Vagina (tissue), 2 donors: ENCODE results near the gene ZNF804B. TPM values are rescaled to one million over a fixed set of nuclear protein-coding genes. Genes with fewer than 3 reads are reported as not detected.

Source experiments
- DNase-seq, 2 donors: peaks; one replicate each; pipeline ENCODE4 v3.0.0-alpha.2; 2017; ENCODE audit errors: extremely low spot score in 2 of 2
- H3K27ac ChIP-seq: fragments of 200-600 bp; sonication (generic); one replicate; pipeline ENCODE4 v1.5.1; 2019
- H3K27me3 ChIP-seq: fragments of 200-600 bp; sonication (generic); one replicate; pipeline ENCODE4 v1.5.1; 2019
- H3K36me3 ChIP-seq, 2 donors: fragments of 200-600 bp; sonication (generic); one replicate each; pipeline ENCODE4 v1.5.1; 2017 to 2019
- H3K4me1 ChIP-seq: fragments of 200-600 bp; sonication (generic); one replicate; pipeline ENCODE4 v1.5.1; 2019
- H3K4me3 ChIP-seq, 2 donors: fragments of 200-600 bp; sonication (generic); 1 replicate in 1 of 2; 2 replicates in 1 of 2; pipeline ENCODE4 v1.5.1; 2016 to 2019
- H3K9me3 ChIP-seq: fragments of 200-600 bp; sonication (generic); one replicate; pipeline ENCODE4 v1.5.1; 2019
- POLR2A ChIP-seq, 2 donors: fragments of 450-650 bp; IDR thresholded peaks; one replicate each; pipeline ENCODE4 v1.6.1; 2017; ENCODE audit warnings: antibody characterized with exemption in 2 of 2, mild to moderate bottlenecking in 2 of 2, moderate library complexity in 2 of 2
- POLR2AphosphoS5 ChIP-seq, 2 donors: sonication (generic); formaldehyde crosslinking; IDR thresholded peaks; one replicate each; pipeline ENCODE4 v1.9.0; 2017; ENCODE audit warnings: antibody characterized with exemption in 2 of 2, mild to moderate bottlenecking in 2 of 2, low read depth in 1 of 2; ENCODE audit not compliant: insufficient read depth in 1 of 2
- intact Hi-C: fragments of 100-400 bp; cut with DNase I; formaldehyde crosslinking; loops from one replicate; pipeline ENCODE4 v1.15.1; 2023
- total RNA-seq: library from RNA; depleted of rRNA; stranded (reverse); fragments of >200 nt; gene quantifications from one replicate; pipeline ENCODE4 v1.2.3, GENCODE V29; 2016
- TF ChIP-seq, protein P1 (sequence below), 3 experiments: fragments of 450-650 bp in 2 of 3; fragments of 200-600 bp in 1 of 3; sonication (generic) in 1 of 3; IDR thresholded peaks; one replicate each; pipeline ENCODE4 v1.5.1; 2017 to 2019; ENCODE audit warnings: antibody characterized with exemption in 3 of 3, mild to moderate bottlenecking in 2 of 3, moderate library complexity in 2 of 3

The ZNF804B gene
- total RNA-seq, 1 donor from 2014 or later, result not detected

DNA sequence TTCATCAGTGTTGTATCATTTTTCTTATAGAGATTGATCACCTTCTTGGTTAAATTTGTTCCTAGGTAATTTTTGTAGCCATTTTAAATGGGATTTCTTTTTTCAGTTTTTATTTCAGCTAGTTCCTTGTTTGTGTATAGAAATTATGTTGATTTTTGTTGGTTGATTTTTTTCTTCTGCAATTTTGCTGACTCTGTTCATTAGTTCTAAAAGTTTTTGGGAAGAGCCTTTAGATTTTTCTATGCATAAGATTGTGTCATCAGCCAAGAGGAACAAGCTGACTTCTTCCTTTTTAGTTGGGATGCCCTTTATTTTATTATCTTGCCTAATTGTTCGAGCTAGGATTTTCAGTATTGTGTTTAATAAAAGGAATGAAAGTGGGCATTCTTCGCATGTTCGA, 258.2 kb downstream of the ZNF804B start:
- TF ChIP-seq POLR2A (IDR thresholded peaks at IDR 0.05) (no peak), POLR2AphosphoS5 (IDR thresholded peaks at IDR 0.05; ENCODE audit: insufficient read depth in 1 of 2, low read depth in 1 of 2) (no peak)
- TF ChIP-seq, protein P1, sequence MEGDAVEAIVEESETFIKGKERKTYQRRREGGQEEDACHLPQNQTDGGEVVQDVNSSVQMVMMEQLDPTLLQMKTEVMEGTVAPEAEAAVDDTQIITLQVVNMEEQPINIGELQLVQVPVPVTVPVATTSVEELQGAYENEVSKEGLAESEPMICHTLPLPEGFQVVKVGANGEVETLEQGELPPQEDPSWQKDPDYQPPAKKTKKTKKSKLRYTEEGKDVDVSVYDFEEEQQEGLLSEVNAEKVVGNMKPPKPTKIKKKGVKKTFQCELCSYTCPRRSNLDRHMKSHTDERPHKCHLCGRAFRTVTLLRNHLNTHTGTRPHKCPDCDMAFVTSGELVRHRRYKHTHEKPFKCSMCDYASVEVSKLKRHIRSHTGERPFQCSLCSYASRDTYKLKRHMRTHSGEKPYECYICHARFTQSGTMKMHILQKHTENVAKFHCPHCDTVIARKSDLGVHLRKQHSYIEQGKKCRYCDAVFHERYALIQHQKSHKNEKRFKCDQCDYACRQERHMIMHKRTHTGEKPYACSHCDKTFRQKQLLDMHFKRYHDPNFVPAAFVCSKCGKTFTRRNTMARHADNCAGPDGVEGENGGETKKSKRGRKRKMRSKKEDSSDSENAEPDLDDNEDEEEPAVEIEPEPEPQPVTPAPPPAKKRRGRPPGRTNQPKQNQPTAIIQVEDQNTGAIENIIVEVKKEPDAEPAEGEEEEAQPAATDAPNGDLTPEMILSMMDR (IDR thresholded peaks at IDR 0.05), result no peak
- no peaks in the 10 kb centered on the region for H3K27me3 ChIP-seq
- H3K9me3 ChIP-seq, result no peaks in the 10 kb centered on the region
- no peak overlapping the region for H3K27ac ChIP-seq
- no peaks in the 10 kb centered on the region for H3K4me1 ChIP-seq
- H3K36me3 ChIP-seq, result no peaks in the 10 kb centered on the region
- H3K4me3 ChIP-seq, result no peak overlapping the region
- no peak for DNase-seq
- intact Hi-C loops, result no loop called here

DNA sequence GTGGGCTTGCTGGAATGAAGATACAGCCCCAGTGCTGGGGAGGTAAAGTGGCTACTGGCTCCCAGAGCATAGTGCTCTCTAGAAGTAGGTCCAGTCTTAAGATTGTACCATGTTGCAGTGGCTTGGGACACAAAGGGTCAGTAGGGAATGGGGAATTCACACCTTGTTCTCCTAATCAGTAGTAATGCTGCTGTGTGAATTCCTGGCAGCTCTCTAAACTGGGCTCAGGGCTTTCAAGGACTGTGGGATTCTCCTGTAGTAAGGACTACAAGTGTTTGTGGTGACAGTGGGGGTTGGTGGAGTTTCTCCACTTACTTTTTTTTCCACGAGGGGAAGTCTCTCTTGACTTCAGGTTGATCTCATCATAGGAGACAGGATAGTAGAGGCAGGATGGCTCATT, 262.2 kb downstream of the ZNF804B start:
- Histone ChIP-seq H3K27me3 (no peaks in the 10 kb centered on the region), H3K27ac (no peak overlapping the region), H3K4me3 (no peak overlapping the region), H3K36me3 (no peaks in the 10 kb centered on the region), H3K4me1 (no peaks in the 10 kb centered on the region), H3K9me3 (no peaks in the 10 kb centered on the region)
- TF ChIP-seq, protein P1 (IDR thresholded peaks at IDR 0.05), result no peak
- TF ChIP-seq POLR2AphosphoS5 (IDR thresholded peaks at IDR 0.05; ENCODE audit: insufficient read depth in 1 of 2, low read depth in 1 of 2) (no peak), POLR2A (IDR thresholded peaks at IDR 0.05) (no peak)
- intact Hi-C loops, result no loop called here
- no peak for DNase-seq

DNA sequence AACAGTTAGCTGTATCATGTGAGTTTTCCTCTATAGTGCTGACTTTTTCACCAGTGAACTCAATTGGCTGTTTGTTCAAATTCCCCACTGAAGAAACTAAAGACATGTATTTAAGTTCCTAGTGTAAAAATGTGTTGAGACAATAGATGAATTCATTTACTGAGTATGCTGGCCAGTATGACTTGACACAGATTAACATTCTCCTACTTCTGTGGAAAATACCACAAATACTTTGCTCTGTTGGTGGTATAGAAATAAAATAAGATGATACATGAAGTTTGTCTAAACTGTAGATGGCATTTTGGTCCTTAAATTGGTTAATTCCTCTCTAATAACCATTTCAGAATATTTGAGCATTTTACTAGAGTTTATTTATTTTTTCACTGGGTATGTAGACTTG, 263.7 kb downstream of the ZNF804B start:
- intact Hi-C loops, result no loop called here
- no peak for TF ChIP-seq POLR2AphosphoS5 (IDR thresholded peaks at IDR 0.05; ENCODE audit: insufficient read depth in 1 of 2, low read depth in 1 of 2)
- TF ChIP-seq, protein P1 (IDR thresholded peaks at IDR 0.05), result no peak
- no peak for TF ChIP-seq POLR2A (IDR thresholded peaks at IDR 0.05)
- Histone ChIP-seq H3K4me1 (peaks cover 5% of the 10 kb centered on the region), H3K9me3 (no peaks in the 10 kb centered on the region), H3K36me3 (no peaks in the 10 kb centered on the region), H3K27ac (no peak overlapping the region), H3K27me3 (no peaks in the 10 kb centered on the region), H3K4me3 (no peak overlapping the region)
- no peak for DNase-seq

- H3K9me3 ChIP-seq, result no peaks in the 10 kb centered on the region
- no peak for DNase-seq
- no peaks in the 10 kb centered on the region for H3K36me3 ChIP-seq
- H3K27me3 ChIP-seq, result no peaks in the 10 kb centered on the region
- no peak overlapping the region for H3K4me3 ChIP-seq
- H3K27ac ChIP-seq, result no peak overlapping the region
- intact Hi-C loops, result no loop called here
- TF ChIP-seq POLR2A (IDR thresholded peaks at IDR 0.05) (no peak), POLR2AphosphoS5 (IDR thresholded peaks at IDR 0.05; ENCODE audit: insufficient read depth in 1 of 2, low read depth in 1 of 2) (no peak)
- TF ChIP-seq, protein P1 (IDR thresholded peaks at IDR 0.05), result no peak
- peaks cover 5% of the 10 kb centered on the region for H3K4me1 ChIP-seq
Observed at GRCh38 chr7:89023877-89024276, 264.4 kb downstream of the ZNF804B start.

DNA sequence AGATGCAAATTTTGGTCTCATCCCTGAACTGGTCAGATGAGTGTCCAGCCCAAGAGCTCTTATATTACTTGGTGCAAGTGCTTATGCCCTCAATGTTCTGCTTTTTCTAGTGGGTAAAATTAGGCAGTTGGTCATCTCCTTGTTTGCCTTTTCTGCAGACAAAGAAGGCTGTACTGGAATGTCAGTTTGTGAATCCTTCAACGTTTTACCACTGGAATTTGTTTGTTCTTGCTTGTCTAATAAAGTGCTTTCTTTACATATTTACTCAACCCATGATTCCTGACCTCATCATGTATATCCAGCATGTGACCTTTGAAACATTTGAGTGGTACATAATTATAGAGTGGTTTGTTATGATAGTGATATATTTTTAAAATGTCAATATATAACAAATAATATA, 268.3 kb downstream of the ZNF804B start:
- intact Hi-C loops, result no loop called here
- Histone ChIP-seq H3K4me1 (peaks cover 5% of the 10 kb centered on the region), H3K36me3 (no peaks in the 10 kb centered on the region), H3K27ac (no peak overlapping the region), H3K27me3 (no peaks in the 10 kb centered on the region), H3K9me3 (no peaks in the 10 kb centered on the region), H3K4me3 (no peak overlapping the region)
- no peak for DNase-seq
- TF ChIP-seq, protein P1 (IDR thresholded peaks at IDR 0.05), result no peak
- TF ChIP-seq POLR2A (IDR thresholded peaks at IDR 0.05) (no peak), POLR2AphosphoS5 (IDR thresholded peaks at IDR 0.05; ENCODE audit: insufficient read depth in 1 of 2, low read depth in 1 of 2) (no peak)
